22Rv1 (cell line): ENCODE results near the gene NANOGP8.

Experiments used
- ZFX ChIP-seq: fragments of 450-650 bp; IDR thresholded peaks from 2 replicates; pipeline ENCODE4 v1.6.1; 2017; ENCODE audit warnings: antibody characterized with exemption, borderline replicate concordance
- TF ChIP-seq, protein P1 (sequence below): fragments of 450-650 bp; IDR thresholded peaks from 2 replicates; pipeline ENCODE4 v1.5.1; 2017; ENCODE audit warnings: mild to moderate bottlenecking

DNA sequence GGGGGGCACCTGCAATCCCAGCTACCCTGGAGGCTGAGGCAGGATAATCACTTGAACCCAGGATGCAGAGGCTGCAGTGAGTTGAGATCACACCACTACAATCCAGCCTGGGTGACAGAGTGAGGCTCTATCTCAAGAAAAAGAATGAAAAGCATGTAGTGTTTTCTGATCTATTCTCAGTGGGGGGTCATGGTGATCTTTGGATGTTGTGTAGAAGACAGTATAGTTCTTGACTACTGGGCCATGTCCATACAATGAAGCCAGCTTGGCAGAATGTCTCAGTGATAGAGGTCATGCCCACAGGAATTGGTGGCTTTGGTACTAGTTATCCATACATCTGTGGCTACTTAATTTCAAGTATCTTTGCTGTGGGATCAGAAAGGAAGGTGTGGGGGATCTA is 26.8 kb upstream of the NANOGP8 start:
- TF ChIP-seq, protein P1, sequence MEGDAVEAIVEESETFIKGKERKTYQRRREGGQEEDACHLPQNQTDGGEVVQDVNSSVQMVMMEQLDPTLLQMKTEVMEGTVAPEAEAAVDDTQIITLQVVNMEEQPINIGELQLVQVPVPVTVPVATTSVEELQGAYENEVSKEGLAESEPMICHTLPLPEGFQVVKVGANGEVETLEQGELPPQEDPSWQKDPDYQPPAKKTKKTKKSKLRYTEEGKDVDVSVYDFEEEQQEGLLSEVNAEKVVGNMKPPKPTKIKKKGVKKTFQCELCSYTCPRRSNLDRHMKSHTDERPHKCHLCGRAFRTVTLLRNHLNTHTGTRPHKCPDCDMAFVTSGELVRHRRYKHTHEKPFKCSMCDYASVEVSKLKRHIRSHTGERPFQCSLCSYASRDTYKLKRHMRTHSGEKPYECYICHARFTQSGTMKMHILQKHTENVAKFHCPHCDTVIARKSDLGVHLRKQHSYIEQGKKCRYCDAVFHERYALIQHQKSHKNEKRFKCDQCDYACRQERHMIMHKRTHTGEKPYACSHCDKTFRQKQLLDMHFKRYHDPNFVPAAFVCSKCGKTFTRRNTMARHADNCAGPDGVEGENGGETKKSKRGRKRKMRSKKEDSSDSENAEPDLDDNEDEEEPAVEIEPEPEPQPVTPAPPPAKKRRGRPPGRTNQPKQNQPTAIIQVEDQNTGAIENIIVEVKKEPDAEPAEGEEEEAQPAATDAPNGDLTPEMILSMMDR = no peak
- no peak for TF ChIP-seq ZFX
